HG03558 (cell line): ENCODE measurements around the gene SEMA3F.

Experiments used
- ATAC-seq: cut with Tn5 transposase; IDR thresholded peaks from one replicate; pipeline ENCODE4 v1.9.1; 2021; ENCODE audit warnings: moderate number of reproducible peaks; ENCODE audit not compliant: unreplicated experiment; ENCODE audit errors: extremely low read depth

The SEMA3F gene

GRCh38 chr3:50154476-50154839 lies 666 bp upstream of the SEMA3F start:
- no peak for ATAC-seq

- ATAC-seq = no peak
These were observed 361 bp downstream of the SEMA3F start for GRCh38 chr3:50155491-50155878.

GRCh38 chr3:50155891-50156290 lies 767 bp downstream of the SEMA3F start:
- ATAC-seq = no peak

DNA sequence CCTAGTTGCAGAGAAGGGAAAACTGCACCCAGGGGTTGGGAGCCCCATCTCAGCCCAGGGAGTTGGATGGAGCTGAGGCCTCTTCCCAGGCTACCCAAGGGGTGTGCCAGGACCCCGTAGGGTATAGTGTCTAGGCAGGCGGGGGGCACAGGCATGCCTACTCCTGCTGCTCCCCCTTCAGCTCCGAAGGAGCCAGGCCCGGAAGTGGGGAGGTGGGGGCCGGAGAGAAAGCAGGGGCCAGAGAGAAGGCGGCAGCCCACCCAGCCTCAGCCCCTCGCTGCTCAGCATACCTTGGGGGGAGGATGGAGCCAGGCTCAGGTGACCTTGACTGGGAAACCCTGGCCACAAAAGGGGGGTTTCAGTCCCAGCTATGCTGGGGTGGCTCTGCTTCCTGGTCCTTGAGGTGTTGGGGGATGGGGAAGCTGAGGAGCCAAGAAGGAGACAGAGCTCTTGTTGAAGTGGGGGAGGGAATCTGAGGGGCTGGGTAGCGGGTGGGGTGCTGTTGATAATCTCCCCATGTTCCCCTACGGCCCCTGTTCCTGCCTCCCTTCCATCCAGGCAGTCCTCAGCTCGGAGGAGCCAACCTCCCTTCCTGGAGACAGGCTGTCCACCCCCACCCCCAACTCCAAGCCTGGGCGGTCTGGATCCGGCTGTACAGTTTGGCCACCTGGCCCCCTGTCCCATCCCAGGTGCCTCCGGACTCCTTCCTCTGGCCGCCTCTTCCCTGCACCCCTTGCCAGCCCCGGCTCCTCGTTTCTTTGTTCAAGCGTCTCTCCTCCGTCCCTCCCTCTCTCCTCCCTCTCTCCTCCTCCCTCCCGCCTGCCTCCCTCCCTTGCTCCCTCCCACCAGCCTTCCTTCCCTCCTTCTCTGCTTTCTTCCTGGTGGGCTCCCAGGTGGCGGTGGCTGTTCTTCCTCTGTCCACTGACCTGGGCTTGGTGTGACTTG lies 1.7 kb downstream of the SEMA3F start:
- no peak for ATAC-seq

- ATAC-seq = no peak
These were observed 2.9 kb downstream of the SEMA3F start for GRCh38 chr3:50157827-50158529.

GRCh38 chr3:50158530-50159146 lies 3.5 kb downstream of the SEMA3F start:
- ATAC-seq = no peak

GRCh38 chr3:50160561-50160983 lies 5.4 kb downstream of the SEMA3F start:
- no peak for ATAC-seq

GRCh38 chr3:50161320-50161719 lies 6.2 kb downstream of the SEMA3F start:
- ATAC-seq = no peak

DNA sequence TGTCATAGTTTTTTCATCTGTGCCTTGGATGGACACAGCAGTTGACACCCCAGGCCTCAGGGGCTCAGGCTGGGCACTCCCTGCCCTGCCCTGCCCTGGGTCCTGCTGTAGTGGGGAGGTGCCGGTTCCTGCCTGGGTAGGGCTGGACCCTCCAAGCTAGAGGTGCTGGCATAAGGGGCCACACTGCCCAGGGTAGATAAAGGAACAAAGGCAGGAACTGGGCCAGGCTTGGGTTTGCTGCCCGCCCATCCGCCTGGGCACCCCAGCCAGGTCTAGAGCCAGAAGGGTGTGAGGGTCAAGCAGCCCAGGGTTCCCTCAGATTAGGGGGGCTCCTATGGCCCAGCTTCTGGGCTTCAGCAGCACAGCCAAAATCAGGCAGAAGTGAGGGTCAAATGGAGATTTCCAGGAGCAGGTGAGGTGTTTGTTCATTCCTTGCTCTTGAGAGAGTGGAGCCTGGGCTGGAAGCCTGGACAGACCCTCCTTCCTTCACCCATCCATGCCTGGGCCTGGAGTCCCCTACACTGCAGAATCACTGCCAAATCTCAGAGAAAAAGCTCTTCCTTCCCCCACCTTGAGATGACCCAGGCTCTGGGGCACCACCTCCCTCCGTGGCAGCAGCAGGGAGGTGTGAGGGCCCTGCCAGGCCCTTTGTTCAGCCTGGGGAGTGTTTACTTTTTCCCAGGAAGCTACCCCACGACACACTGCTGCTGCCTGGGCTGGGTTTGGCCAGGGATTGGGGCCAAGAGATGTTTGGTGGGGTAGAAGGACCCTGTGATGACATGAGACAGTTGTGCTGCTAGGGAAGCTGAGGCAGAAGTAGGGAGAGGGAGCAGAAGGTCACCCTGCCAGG lies 7.1 kb downstream of the SEMA3F start:
- ATAC-seq = no peak

- no peak for ATAC-seq
These were observed 8.7 kb downstream of the SEMA3F start for GRCh38 chr3:50163572-50164455.

DNA sequence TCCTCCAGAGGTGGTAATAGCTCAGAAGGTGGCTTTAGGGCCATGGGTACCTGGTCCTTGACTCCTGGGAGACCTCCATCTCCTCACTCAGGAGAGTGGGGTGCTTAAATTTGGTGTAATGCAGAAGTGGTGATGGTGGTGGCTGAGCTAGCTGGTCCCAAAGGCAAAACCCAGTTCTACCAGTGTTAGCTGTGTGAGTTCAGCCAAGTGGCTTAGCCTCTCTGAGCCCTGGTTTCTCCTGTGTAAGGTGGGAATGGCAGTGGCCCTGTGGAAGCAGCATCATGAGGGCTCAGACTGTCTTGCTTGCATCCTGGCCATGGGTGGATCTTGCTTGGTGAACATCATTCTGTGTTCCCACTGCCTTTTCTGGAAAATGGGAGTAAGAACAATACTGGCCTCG lies 9.4 kb downstream of the SEMA3F start:
- no peak for ATAC-seq

DNA sequence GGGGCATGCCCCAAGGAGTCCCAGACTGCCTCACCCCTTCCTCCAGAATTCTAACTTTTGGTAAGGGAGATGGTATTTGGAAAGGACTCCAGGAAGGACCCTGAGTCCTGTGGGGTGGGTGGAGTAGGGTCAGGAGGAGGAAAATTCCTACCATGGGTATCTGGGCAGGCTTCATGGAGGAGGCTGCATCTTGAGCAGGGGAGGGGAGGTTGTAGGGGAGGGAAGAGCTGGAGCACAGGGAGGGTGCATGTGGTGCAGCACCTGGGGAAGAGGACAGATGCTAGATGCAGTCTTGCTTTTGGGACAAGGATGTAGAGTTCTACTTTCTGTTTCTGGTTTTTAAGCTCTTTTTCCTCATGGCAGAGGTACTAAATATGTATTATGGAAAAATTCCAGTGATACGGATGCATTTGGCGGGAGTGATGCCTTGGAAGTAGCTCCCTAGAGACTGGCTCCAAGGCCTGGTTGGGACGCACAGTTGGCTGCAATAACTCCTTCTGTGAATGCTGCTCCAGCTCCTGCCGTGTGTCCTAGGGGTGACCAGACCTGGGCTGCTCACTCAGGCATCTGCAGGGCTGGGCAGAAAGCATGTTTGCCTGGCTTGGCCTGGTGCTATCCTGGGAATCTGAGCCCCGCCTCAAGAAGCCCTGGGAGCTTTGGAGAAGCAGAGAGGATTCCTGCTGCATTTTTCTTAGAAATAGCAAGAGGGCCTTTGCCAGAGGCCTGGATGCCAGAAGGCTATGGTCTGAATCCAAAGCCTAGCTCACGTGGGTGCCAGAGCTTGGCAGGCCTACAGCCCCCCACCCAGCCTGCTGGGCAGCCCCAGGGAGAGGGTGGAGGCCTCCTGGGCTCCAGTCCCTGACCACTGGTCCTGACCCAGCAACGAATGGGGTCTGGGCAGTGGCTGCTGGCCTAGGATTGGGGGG lies 10.1 kb downstream of the SEMA3F start:
- no peak for ATAC-seq

DNA sequence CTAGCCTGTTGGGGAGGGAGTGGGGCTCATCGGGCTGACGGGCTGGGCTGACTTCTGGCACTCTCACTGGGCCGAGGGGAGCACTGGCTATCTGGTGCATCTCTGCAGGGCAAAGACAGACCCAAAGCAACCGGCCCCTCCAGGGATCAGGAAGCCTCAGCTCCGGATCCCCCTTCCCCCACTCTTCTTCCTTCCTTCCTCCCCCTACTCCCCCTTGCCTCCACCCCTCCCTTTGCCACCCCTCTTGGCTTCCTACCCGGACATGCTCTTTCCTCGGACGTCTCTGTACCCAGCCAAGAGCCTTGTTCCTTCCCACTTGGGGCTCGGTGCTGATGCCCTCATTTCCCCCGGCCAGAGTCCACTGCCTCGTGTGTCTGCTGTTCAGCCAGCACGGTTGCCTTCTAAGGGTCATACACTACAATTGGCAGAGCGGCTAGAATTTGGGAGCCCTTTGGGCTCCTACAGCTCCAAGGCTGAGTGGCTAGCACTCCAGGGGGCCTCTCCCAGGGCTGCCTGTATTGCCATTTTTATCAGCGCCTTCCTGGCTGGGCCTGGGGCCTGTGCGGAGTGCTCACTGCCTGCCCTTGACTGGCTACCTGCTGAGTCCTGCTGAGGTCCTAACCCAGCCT lies 10.9 kb downstream of the SEMA3F start:
- no peak for ATAC-seq

DNA sequence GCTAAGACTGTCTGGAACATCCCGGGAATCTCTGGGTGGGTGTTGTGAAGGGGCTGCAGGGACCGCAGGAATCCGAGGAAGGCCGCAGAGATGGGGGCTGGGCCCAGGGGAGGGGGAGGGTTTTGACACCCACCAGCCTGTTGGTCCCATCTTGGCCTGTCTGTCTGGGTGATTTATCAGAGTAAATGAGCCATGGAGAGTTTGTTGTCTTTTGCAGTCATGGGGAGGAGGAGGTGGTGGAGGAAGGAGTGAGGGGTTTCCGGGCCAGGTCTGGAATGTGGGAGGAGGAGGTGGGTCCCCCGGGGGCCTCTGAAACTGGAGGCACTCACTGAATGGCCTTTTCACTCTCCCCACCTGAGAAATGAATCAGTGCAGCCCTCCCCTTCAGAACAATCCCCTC lies 11.5 kb downstream of the SEMA3F start:
- ATAC-seq = no peak

- ATAC-seq = no peak
These were observed 12.1 kb downstream of the SEMA3F start for GRCh38 chr3:50167069-50167840.

GRCh38 chr3:50167841-50168209 lies 12.7 kb downstream of the SEMA3F start:
- no peak for ATAC-seq

DNA sequence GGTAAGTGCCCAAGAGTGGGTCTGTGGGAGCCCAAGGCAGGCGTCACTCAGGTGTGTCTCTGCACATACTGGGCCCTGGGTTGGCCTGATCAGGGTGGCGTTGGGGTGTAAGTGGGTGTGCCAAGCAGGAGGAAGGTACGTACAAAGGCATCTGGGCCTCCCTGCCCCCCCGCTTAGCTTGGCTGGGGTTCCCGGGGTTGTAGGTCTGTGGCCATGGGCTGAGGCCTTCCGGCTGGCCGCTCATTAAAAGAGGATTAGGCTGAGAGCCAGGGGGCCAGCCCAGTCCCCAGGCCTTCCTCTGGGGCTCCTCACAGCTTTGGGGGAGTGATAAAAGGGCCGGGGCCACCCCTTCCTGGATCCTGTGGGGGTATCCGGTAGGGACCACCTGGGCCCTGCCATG lies 13.3 kb downstream of the SEMA3F start:
- no peak for ATAC-seq
